B cell (primary cell): Measurements from ENCODE around the gene PRKCB. TPM values are rescaled to one million over a fixed set of nuclear protein-coding genes. Genes with fewer than 3 reads are reported as not detected.

Experiments
- ATAC-seq: fragments of 200-7000 bp; cut with Tn5 transposase; one replicate; pipeline ENCODE4 v1.10.0; 2021; ENCODE audit warnings: low read depth, mild to moderate bottlenecking, moderate number of reproducible peaks, moderate library complexity
- CTCF ChIA-PET: fragments of 350-600 bp; sonication (Branson Sonifier 250); formaldehyde crosslinking; loops from one replicate; lab custom pipeline; 2021; ENCODE audit warnings: antibody characterized with exemption, inconsistent platforms; lab: Charles Lee
- POLR2A ChIA-PET: fragments of 350-600 bp; sonication (Branson Sonifier 250); formaldehyde crosslinking; loops from one replicate; lab custom pipeline; 2021; ENCODE audit warnings: antibody characterized with exemption; lab: Charles Lee
- DNase-seq: peaks from one replicate; pipeline ENCODE4 v3.0.0; 2013
- H2AFZ ChIP-seq: 2 replicates; pipeline ENCODE4 v1.6.1; 2012; ENCODE audit warnings: mild to moderate bottlenecking, low read depth, low read length; ENCODE audit not compliant: insufficient read depth, poor library complexity, severe bottlenecking
- H3K27ac ChIP-seq, 2 donors: 1 replicate in 1 of 2; 2 replicates in 1 of 2; pipeline ENCODE4 v1.5.1; 2012 to 2013; ENCODE audit warnings: low read length in 2 of 2, mild to moderate bottlenecking in 2 of 2, moderate library complexity in 1 of 2
- H3K27me3 ChIP-seq, 4 experiments: fragments of 200-600 bp in 1 of 4; sonication (generic) in 1 of 4; replicated peaks in 1 of 4; 1 replicate in 2 of 4; 2 replicates in 2 of 4; pipeline versions ENCODE4 v1.6.1 to v1.7.0; 2013 to 2016; ENCODE audit warnings: low read length in 3 of 4, mild to moderate bottlenecking in 2 of 4, mixed read lengths in 1 of 4, moderate library complexity in 1 of 4; ENCODE audit not compliant: insufficient read depth in 4 of 4, control insufficient read depth in 3 of 4; ENCODE audit errors: control extremely low read depth in 1 of 4
- H3K36me3 ChIP-seq, 2 experiments: replicated peaks in 1 of 2; 1 replicate in 1 of 2; 2 replicates in 1 of 2; pipeline versions ENCODE4 v1.6.1 to v1.7.1; 2013; ENCODE audit warnings: low read length in 1 of 2; ENCODE audit not compliant: insufficient read depth in 2 of 2, control insufficient read depth in 1 of 2; ENCODE audit errors: control extremely low read depth in 1 of 2, extremely low read depth in 1 of 2
- H3K4me1 ChIP-seq, 2 donors: fragments of 200-600 bp in 1 of 2; sonication (generic) in 1 of 2; 1 replicate in 1 of 2; 2 replicates in 1 of 2; pipeline versions ENCODE4 v1.5.1 to v1.6.1; 2013 to 2017; ENCODE audit warnings: low read length in 2 of 2; ENCODE audit not compliant: control insufficient read depth in 2 of 2, insufficient read depth in 2 of 2
- H3K4me2 ChIP-seq: replicated peaks from 2 replicates; pipeline ENCODE3; 2012; ENCODE audit warnings: mild to moderate bottlenecking, low read depth, low read length; ENCODE audit not compliant: poor library complexity, severe bottlenecking
- H3K4me3 ChIP-seq, 5 experiments: fragments of 200-600 bp in 1 of 5; sonication (generic) in 1 of 5; 1 replicate in 3 of 5; 2 replicates in 2 of 5; pipeline versions ENCODE4 v1.5.1 to v1.7.0; 2011 to 2016; ENCODE audit warnings: low read length in 4 of 5, mild to moderate bottlenecking in 4 of 5, low read depth in 2 of 5, control low read depth in 1 of 5, moderate library complexity in 1 of 5; ENCODE audit not compliant: insufficient read depth in 1 of 5; ENCODE audit errors: control extremely low read depth in 1 of 5, extremely low read depth in 1 of 5
- H3K79me2 ChIP-seq: fragments of 200-600 bp; sonication (generic); one replicate; pipeline ENCODE4 v1.6.0; 2016; ENCODE audit warnings: low read length; ENCODE audit not compliant: control insufficient read depth, insufficient read depth
- H3K9ac ChIP-seq: fragments of 200-600 bp; sonication (generic); 2 replicates; pipeline ENCODE4 v1.6.1; 2017; ENCODE audit warnings: mild to moderate bottlenecking, low read length, moderate library complexity
- H3K9me3 ChIP-seq, 3 donors: one replicate each; pipeline versions ENCODE4 v1.6.1 to v1.7.1; 2013; ENCODE audit warnings: low read length in 2 of 3; ENCODE audit not compliant: control insufficient read depth in 2 of 3, insufficient read depth in 1 of 3; ENCODE audit errors: control extremely low read depth in 1 of 3
- H4K20me1 ChIP-seq: 2 replicates; pipeline ENCODE4 v1.6.0; 2012; ENCODE audit warnings: mild to moderate bottlenecking, low read length; ENCODE audit not compliant: insufficient read depth, control insufficient read depth, poor library complexity, severe bottlenecking
- H3K27ac Mint-ChIP-seq: one replicate; pipeline ENCODE4 v1.8.0; 2021; ENCODE audit warnings: mixed read lengths
- H3K27me3 Mint-ChIP-seq: one replicate; pipeline ENCODE4 v1.8.0; 2021; ENCODE audit warnings: mixed read lengths
- H3K4me1 Mint-ChIP-seq: one replicate; pipeline ENCODE4 v1.8.0; 2021; ENCODE audit warnings: mixed read lengths
- H3K4me3 Mint-ChIP-seq: one replicate; pipeline ENCODE4 v1.8.0; 2021; ENCODE audit warnings: mixed read lengths
- H3K9me3 Mint-ChIP-seq: one replicate; pipeline ENCODE4 v1.8.0; 2022; ENCODE audit warnings: mixed read lengths; ENCODE audit not compliant: insufficient read depth
- CTCF ChIP-seq: fragments of 200-600 bp; IDR thresholded peaks from one replicate; pipeline ENCODE4 v1.8.0; 2022; ENCODE audit warnings: antibody characterized with exemption, mild to moderate bottlenecking
- EZH2 ChIP-seq: IDR thresholded peaks from 2 replicates; pipeline ENCODE4 v1.6.1; 2012; ENCODE audit warnings: borderline replicate concordance, low read depth, mild to moderate bottlenecking, moderate library complexity, low read length; ENCODE audit not compliant: insufficient read depth, poor library complexity, severe bottlenecking
- WGBS: methylation state at CpG from one replicate; pipeline ENCODE4 v1.1.5; 2013; ENCODE audit warnings: missing lambda C conversion rate; ENCODE audit not compliant: insufficient coverage; 5-methylcytosine and 5-hydroxymethylcytosine counted together
- intact Hi-C: fragments of 100-400 bp; cut with micrococcal nuclease; formaldehyde crosslinking; loops from one replicate; pipeline ENCODE4 v1.10.0; 2022
- polyA plus RNA-seq: library from polyadenylated mRNA; depleted of rRNA; stranded (reverse); fragments of >200 nt; gene quantifications from 2 replicates; pipeline ENCODE4 v1.2.3, GENCODE V29; 2012
- total RNA-seq, 2 donors: library from RNA; stranded (reverse); fragments of 120-200 nt in 1 of 2; gene quantifications; 1 replicate in 1 of 2; 2 replicates in 1 of 2; pipeline versions ENCODE4 v1.2.3 to v1.2.4, GENCODE V29; 2013 to 2022

PRKCB gene
- total and polyA plus RNA-seq, 2 donors (not counting 1 experiment from before 2014, with no cell fraction given), result 106 to 373 TPM

- no peaks in the 10 kb centered on the region for H3K9me3 Mint-ChIP-seq
- Histone ChIP-seq H3K79me2 (peaks cover 95% of the 10 kb centered on the region), H3K4me1 (peaks cover 75 to 85% of the 10 kb centered on the region in 2 donors), H4K20me1 (peaks cover 60% of the 10 kb centered on the region), H3K9me3 (no peaks in the 10 kb centered on the region), H3K27ac (peak overlapping the region in 1 of 2 donors; percentile 8), H3K27me3 (no peaks in the 10 kb centered on the region), H3K9ac (no peak overlapping the region), H3K4me3 (no peak overlapping the region), H2AFZ (no peak overlapping the region), H3K4me2 (peak overlapping the region; percentile 55), H3K36me3 (peaks cover 5 to 16% of the 10 kb centered on the region in 2 experiments)
- no peaks in the 10 kb centered on the region for H3K27me3 Mint-ChIP-seq
- no peak for TF ChIP-seq EZH2
- no peak for TF ChIP-seq CTCF
- CTCF ChIA-PET, result interaction anchor here (0.6 to 2.6 kb wide), 7 partner anchors 9 to 108 kb away, joined by 3 to 8 read pairs (median 3); no protein-coding TSS in a partner anchor
- peaks cover 87% of the 10 kb centered on the region for H3K4me1 Mint-ChIP-seq
- peak overlapping the region; percentile 60 for H3K27ac Mint-ChIP-seq
- intact Hi-C loops, result loop anchor here (10.0 kb wide), 1 partner anchor 47 kb away; no protein-coding TSS in a partner anchor
- 100% methylated on average over 1 of the region's 4 CpGs for WGBS
- peak overlapping the region; percentile 54 for H3K4me3 Mint-ChIP-seq
- POLR2A ChIA-PET, result interaction anchor here (0.5 to 1.5 kb wide), 7 partner anchors 9 to 97 kb away, joined by 3 to 8 read pairs (median 4); no protein-coding TSS in a partner anchor
- no peak for ATAC-seq
- no peak for DNase-seq
These were observed 66.4 kb downstream of the PRKCB start for GRCh38 chr16:23902034-23902747.
